Fibroblast of lung (primary cell): ENCODE measurements around the gene USP53. TPM values are rescaled to one million over a fixed set of nuclear protein-coding genes. Genes with fewer than 3 reads are reported as not detected.
A peak's percentile ranks its signal among the peaks of the same experiment; 100 is the strongest.
"Not testable (repeated sequence)": the region's sequence is repeated elsewhere in the genome, so short reads cannot be mapped to it uniquely, and the experiment has no call there.

Source experiments
- DNase-seq, 2 donors: peaks; one replicate each; pipeline versions ENCODE4 v3.0.0 to v3.0.0-alpha.2; 2010; ENCODE audit warnings: low read depth in 2 of 2
- H2AFZ ChIP-seq: 2 replicates; pipeline ENCODE4 v1.5.1; 2012; ENCODE audit warnings: low read length, control low read depth, inconsistent platforms
- H3K27ac ChIP-seq: 2 replicates; pipeline ENCODE4 v1.5.1; 2011; ENCODE audit warnings: low read length, control low read depth; ENCODE audit not compliant: insufficient read depth
- H3K27me3 ChIP-seq: 2 replicates; pipeline ENCODE4 v1.5.1; 2011; ENCODE audit warnings: mild to moderate bottlenecking, low read length; ENCODE audit not compliant: control insufficient read depth, insufficient read depth
- H3K36me3 ChIP-seq: 2 replicates; pipeline ENCODE4 v1.5.1; 2011; ENCODE audit warnings: low read length; ENCODE audit not compliant: control insufficient read depth, insufficient read depth
- H3K4me1 ChIP-seq: 2 replicates; pipeline ENCODE4 v1.5.1; 2011; ENCODE audit warnings: low read length; ENCODE audit not compliant: control insufficient read depth, insufficient read depth; ENCODE audit errors: extremely low read depth
- H3K4me2 ChIP-seq: 2 replicates; pipeline ENCODE4 v1.5.1; 2011; ENCODE audit warnings: low read length, control low read depth; ENCODE audit not compliant: insufficient read depth; ENCODE audit errors: extremely low read depth
- H3K4me3 ChIP-seq, 4 experiments: fragments of 200-600 bp in 1 of 4; sonication (generic) in 1 of 4; replicated peaks in 1 of 4; 2 replicates each; pipeline ENCODE4 v1.5.1; 2011 to 2016; ENCODE audit warnings: low read length in 4 of 4, low read depth in 3 of 4, mild to moderate bottlenecking in 3 of 4, control low read depth in 2 of 4, inconsistent platforms in 1 of 4, mixed read lengths in 1 of 4; ENCODE audit not compliant: insufficient read depth in 1 of 4; ENCODE audit errors: control extremely low read depth in 1 of 4
- H3K79me2 ChIP-seq: 2 replicates; pipeline ENCODE4 v1.5.1; 2012; ENCODE audit warnings: mild to moderate bottlenecking, low read length, inconsistent platforms; ENCODE audit not compliant: control insufficient read depth, insufficient read depth
- H3K9ac ChIP-seq: 2 replicates; pipeline ENCODE4 v1.5.1; 2011; ENCODE audit warnings: mild to moderate bottlenecking, low read length, control low read depth; ENCODE audit not compliant: insufficient read depth
- H3K9me3 ChIP-seq: 2 replicates; pipeline ENCODE4 v1.5.1; 2012; ENCODE audit warnings: low read depth, low read length; ENCODE audit not compliant: control insufficient read depth, insufficient read depth
- H4K20me1 ChIP-seq: 2 replicates; pipeline ENCODE4 v1.5.1; 2011; ENCODE audit warnings: low read length; ENCODE audit not compliant: control insufficient read depth, insufficient read depth; ENCODE audit errors: extremely low read depth
- EZH2 ChIP-seq: IDR thresholded peaks from 2 replicates; pipeline ENCODE4 v1.5.1; 2012; ENCODE audit warnings: low read length, control low read depth, mild to moderate bottlenecking; ENCODE audit errors: missing control alignments
- polyA plus RNA-seq, 2 donors: library from polyadenylated mRNA; depleted of rRNA in 1 of 2; stranded (reverse) in 1 of 2; unstranded in 1 of 2; fragments of >200 nt; gene quantifications; 2 replicates each; pipeline ENCODE4 v1.2.1, GENCODE V29; 2011 to 2012; ENCODE audit warnings: missing spikeins in 1 of 2
- total RNA-seq: library from RNA; depleted of rRNA; stranded (reverse); fragments of >200 nt; gene quantifications from 2 replicates; pipeline ENCODE4 v1.2.1, GENCODE V29; 2014
- TF ChIP-seq, protein P1 (sequence below), 2 donors: IDR thresholded peaks in 1 of 2; conservative IDR thresholded peaks in 1 of 2; 1 replicate in 1 of 2; 2 replicates in 1 of 2; pipeline ENCODE4 v1.5.1; 2011 to 2012; ENCODE audit warnings: low read length in 2 of 2, control low read depth in 1 of 2, inconsistent platforms in 1 of 2, low read depth in 1 of 2, mild to moderate bottlenecking in 1 of 2

USP53 gene
- total and polyA plus RNA-seq, 2 donors (not counting 1 experiment from before 2014, with no cell fraction given): 55.7 to 102 TPM

DNA sequence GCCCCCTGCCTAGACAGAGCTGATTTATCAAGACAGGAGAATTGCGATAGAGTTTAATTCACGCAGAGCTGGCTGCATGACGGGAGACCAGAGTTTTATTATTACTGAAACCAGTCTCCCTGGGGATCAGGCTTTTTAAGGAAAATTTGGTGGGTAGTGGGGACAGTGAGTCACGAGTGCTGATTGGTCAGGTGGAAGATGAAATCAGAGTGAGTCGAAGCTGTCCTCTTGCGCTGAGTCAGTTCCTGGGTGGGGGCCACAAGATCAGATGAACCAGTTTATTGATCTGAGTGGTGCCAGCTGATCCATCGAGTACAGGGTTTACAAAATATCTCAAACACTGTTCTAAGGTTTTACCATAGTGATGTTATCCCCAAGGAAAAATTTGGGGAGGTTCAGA lies 40.3 kb upstream of the USP53 start:
- no peak overlapping the region for H3K9ac ChIP-seq
- H3K4me3 ChIP-seq: no peak overlapping the region
- no peaks in the 10 kb centered on the region for H4K20me1 ChIP-seq
- H3K27ac ChIP-seq: no peak overlapping the region
- H3K79me2 ChIP-seq: no peaks in the 10 kb centered on the region
- H2AFZ ChIP-seq: peak overlapping the region; percentile 17
- H3K4me2 ChIP-seq: no peak overlapping the region
- DNase-seq: no peak
- H3K36me3 ChIP-seq: no peaks in the 10 kb centered on the region
- TF ChIP-seq, protein P1, sequence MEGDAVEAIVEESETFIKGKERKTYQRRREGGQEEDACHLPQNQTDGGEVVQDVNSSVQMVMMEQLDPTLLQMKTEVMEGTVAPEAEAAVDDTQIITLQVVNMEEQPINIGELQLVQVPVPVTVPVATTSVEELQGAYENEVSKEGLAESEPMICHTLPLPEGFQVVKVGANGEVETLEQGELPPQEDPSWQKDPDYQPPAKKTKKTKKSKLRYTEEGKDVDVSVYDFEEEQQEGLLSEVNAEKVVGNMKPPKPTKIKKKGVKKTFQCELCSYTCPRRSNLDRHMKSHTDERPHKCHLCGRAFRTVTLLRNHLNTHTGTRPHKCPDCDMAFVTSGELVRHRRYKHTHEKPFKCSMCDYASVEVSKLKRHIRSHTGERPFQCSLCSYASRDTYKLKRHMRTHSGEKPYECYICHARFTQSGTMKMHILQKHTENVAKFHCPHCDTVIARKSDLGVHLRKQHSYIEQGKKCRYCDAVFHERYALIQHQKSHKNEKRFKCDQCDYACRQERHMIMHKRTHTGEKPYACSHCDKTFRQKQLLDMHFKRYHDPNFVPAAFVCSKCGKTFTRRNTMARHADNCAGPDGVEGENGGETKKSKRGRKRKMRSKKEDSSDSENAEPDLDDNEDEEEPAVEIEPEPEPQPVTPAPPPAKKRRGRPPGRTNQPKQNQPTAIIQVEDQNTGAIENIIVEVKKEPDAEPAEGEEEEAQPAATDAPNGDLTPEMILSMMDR (conservative IDR thresholded peaks at IDR 0.05 in 1 of 2, IDR thresholded peaks at IDR 0.05 in 1 of 2; ENCODE audit: low read depth in 1 of 2, low read length in 2 of 2): no peak
- TF ChIP-seq EZH2: no peak
- H3K9me3 ChIP-seq: no peaks in the 10 kb centered on the region
- no peaks in the 10 kb centered on the region for H3K27me3 ChIP-seq
- no peaks in the 10 kb centered on the region for H3K4me1 ChIP-seq

DNA sequence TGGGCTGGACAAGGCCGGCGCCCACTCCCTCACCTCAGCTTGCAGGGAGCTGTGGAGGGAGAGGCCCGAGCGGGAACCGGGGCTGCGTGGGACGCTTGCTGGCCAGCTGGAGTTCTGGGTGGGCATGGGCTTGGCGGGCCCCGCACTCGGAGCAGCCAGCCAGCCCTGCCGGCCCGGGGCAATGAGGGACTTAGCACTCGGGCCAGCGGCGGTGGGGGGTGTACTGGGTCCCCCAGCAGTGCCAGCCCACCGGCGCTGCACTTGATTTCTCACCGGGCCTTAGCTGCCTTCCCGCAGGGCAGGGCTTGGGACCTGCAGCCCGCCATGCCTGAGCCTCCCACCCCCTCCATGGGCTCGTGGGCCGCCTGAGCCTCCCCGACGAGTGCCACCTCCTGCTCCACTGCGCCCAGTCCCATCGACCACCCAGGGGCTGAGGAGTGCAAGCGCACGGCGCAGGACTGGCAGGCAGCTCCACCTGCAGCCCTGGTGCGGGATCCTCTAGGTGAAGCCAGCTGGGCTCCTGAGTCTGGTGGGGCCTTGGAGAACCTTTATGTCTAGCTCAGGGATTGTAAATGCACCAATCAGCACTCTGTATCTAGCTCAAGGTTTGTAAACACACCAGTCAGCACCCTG lies 38.7 kb upstream of the USP53 start:
- not testable (repeated sequence) for H3K36me3 ChIP-seq, DNase-seq, H3K4me3 ChIP-seq, H3K9ac ChIP-seq, H2AFZ ChIP-seq, H3K4me1 ChIP-seq, H4K20me1 ChIP-seq, H3K79me2 ChIP-seq, H3K4me2 ChIP-seq, H3K9me3 ChIP-seq, H3K27me3 ChIP-seq, H3K27ac ChIP-seq

DNA sequence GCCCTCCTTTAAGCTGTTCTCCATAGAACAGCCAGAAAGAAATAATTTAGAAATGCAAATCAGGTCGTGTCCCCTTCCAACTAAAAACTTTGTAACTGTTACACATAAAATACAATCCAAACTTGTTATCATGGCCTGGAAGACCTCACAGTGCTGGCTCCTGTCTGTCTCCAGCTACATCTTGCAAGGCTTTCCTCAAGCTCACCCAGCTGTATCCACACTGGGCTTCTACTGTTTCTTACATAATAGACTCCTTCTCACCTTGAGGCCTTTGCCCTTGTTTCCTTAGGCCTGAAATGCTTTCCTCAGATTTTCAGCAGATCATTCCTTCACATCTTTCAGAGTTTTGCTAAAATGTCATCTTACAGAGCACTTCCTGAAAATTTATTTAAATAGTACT lies 33.5 kb upstream of the USP53 start:
- Histone ChIP-seq H3K27me3 (no peaks in the 10 kb centered on the region), H4K20me1 (no peaks in the 10 kb centered on the region), H3K9ac (no peak overlapping the region), H3K4me1 (no peaks in the 10 kb centered on the region), H3K9me3 (no peaks in the 10 kb centered on the region), H3K4me2 (no peak overlapping the region), H3K79me2 (no peaks in the 10 kb centered on the region), H3K36me3 (no peaks in the 10 kb centered on the region), H3K4me3 (no peak overlapping the region), H2AFZ (no peak overlapping the region), H3K27ac (no peak overlapping the region)
- DNase-seq: no peak
- TF ChIP-seq, protein P1 (conservative IDR thresholded peaks at IDR 0.05 in 1 of 2, IDR thresholded peaks at IDR 0.05 in 1 of 2; ENCODE audit: low read depth in 1 of 2, low read length in 2 of 2): no peak
- no peak for TF ChIP-seq EZH2
